CD4-positive, CD25-positive, alpha-beta regulatory T cell (primary cell): ENCODE results near the gene P3H2. TPM values are rescaled to one million over a fixed set of nuclear protein-coding genes. Genes with fewer than 3 reads are reported as not detected.
"Not testable (repeated sequence)": the region's sequence is repeated elsewhere in the genome, so short reads cannot be mapped to it uniquely, and the experiment has no call there.

Experiments
- ATAC-seq, 2 donors: fragments of 150-1000 bp; cut with Tn5 transposase; one replicate each; pipeline ENCODE4 v1.10.0; 2021; ENCODE audit warnings: low read depth in 2 of 2, moderate number of reproducible peaks in 2 of 2, moderate library complexity in 1 of 2
- DNase-seq, 3 donors: peaks; one replicate each; pipeline versions ENCODE4 v3.0.0 to v3.0.0-alpha.2; 2012 to 2022; ENCODE audit warnings: mixed read lengths in 1 of 3
- H3K27ac ChIP-seq: one replicate; pipeline ENCODE4 v1.7.0; 2013; ENCODE audit warnings: mild to moderate bottlenecking, low read length; ENCODE audit not compliant: insufficient read depth, poor library complexity, severe bottlenecking
- H3K27me3 ChIP-seq: one replicate; pipeline ENCODE4 v1.7.0; 2013; ENCODE audit warnings: low read length; ENCODE audit not compliant: control insufficient read depth, insufficient read depth
- H3K36me3 ChIP-seq: one replicate; pipeline ENCODE4 v1.7.0; 2013; ENCODE audit warnings: mild to moderate bottlenecking, low read length, moderate library complexity; ENCODE audit not compliant: control insufficient read depth, insufficient read depth
- H3K4me1 ChIP-seq: 2 replicates; pipeline ENCODE4 v1.7.0; 2013; ENCODE audit warnings: mild to moderate bottlenecking, low read length; ENCODE audit not compliant: insufficient read depth, control insufficient read depth, poor library complexity, severe bottlenecking
- H3K4me3 ChIP-seq: one replicate; pipeline ENCODE4 v1.7.0; 2013; ENCODE audit warnings: low read depth, mild to moderate bottlenecking, low read length, moderate library complexity
- H3K9me3 ChIP-seq, 2 experiments: 1 replicate in 1 of 2; 2 replicates in 1 of 2; pipeline ENCODE4 v1.7.0; 2013; ENCODE audit warnings: low read length in 2 of 2, mild to moderate bottlenecking in 1 of 2, moderate library complexity in 1 of 2; ENCODE audit not compliant: control insufficient read depth in 2 of 2
- H3K27ac Mint-ChIP-seq, 3 donors: one replicate each; pipeline ENCODE4 v1.8.0; 2020 to 2022; ENCODE audit warnings: mild to moderate bottlenecking in 3 of 3, mixed read lengths in 3 of 3, moderate library complexity in 2 of 3
- H3K27me3 Mint-ChIP-seq: one replicate; pipeline ENCODE4 v1.8.0; 2022; ENCODE audit warnings: mild to moderate bottlenecking, mixed read lengths
- H3K36me3 Mint-ChIP-seq: one replicate; pipeline ENCODE4 v1.8.0; 2020; ENCODE audit warnings: mixed read lengths
- H3K4me1 Mint-ChIP-seq, 4 donors: one replicate each; pipeline ENCODE4 v1.8.0; 2020 to 2022; ENCODE audit warnings: mixed read lengths in 4 of 4, mild to moderate bottlenecking in 1 of 4
- H3K4me3 Mint-ChIP-seq, 4 donors: one replicate each; pipeline ENCODE4 v1.8.0; 2020 to 2022; ENCODE audit warnings: mild to moderate bottlenecking in 4 of 4, mixed read lengths in 4 of 4, moderate library complexity in 3 of 4
- H3K9me3 Mint-ChIP-seq, 7 donors: one replicate each; pipeline ENCODE4 v1.8.0; 2020 to 2022; ENCODE audit warnings: mixed read lengths in 7 of 7, mild to moderate bottlenecking in 3 of 7, moderate library complexity in 2 of 7
- polyA plus RNA-seq, 4 donors: library from polyadenylated mRNA; unstranded; fragments of 300-500 nt; fragmentation: Illumina TruSeq; gene quantifications; one replicate each; pipeline ENCODE4 v1.2.3, GENCODE V29; 2021
- total RNA-seq: library from RNA; stranded (reverse); gene quantifications from one replicate; pipeline ENCODE4 v1.2.3, GENCODE V29; 2022

P3H2 gene
- total and polyA plus RNA-seq, 5 donors from 2014 or later = not detected

- Mint-ChIP-seq H3K9me3 (peaks cover 0 to 4% (median 0%) of the 10 kb centered on the region in 7 donors), H3K27ac (no peak overlapping the region), H3K27me3 (peaks cover 14% of the 10 kb centered on the region), H3K4me1 (no peaks in the 10 kb centered on the region), H3K4me3 (no peak overlapping the region), H3K36me3 (no peaks in the 10 kb centered on the region)
- Histone ChIP-seq H3K4me1 (no peaks in the 10 kb centered on the region), H3K4me3 (no peak overlapping the region), H3K27me3 (no peaks in the 10 kb centered on the region), H3K27ac (no peak overlapping the region), H3K36me3 (no peaks in the 10 kb centered on the region), H3K9me3 (no peaks in the 10 kb centered on the region)
- no peak for DNase-seq
- no peak for ATAC-seq
These were observed 39.3 kb upstream of the P3H2 start for GRCh38 chr3:190159902-190160435.

DNA sequence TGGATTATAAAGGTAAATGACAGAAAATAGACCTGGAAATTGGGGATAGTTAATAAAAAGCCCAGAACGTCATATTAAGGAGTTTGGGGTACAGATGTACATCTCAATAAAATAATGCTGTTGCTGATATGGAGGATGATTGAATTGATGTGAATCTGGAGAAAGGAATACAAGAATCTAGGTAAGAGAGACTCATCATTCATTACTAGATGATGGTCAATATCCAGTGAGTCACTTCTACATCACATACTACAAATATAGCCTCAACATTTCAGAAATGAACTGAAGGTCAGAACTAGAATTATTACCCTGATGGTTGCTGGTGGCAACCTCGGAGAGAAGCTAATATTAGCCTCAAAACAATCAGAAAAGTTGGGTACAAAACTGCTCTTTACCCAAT lies 37.6 kb upstream of the P3H2 start:
- Mint-ChIP-seq H3K4me3 (no peak overlapping the region), H3K27me3 (peaks cover 23% of the 10 kb centered on the region), H3K36me3 (no peaks in the 10 kb centered on the region), H3K9me3 (peaks cover 0 to 4% (median 0%) of the 10 kb centered on the region in 7 donors), H3K4me1 (no peaks in the 10 kb centered on the region), H3K27ac (no peak overlapping the region)
- Histone ChIP-seq H3K4me3 (no peak overlapping the region), H3K9me3 (no peaks in the 10 kb centered on the region), H3K27ac (no peak overlapping the region), H3K36me3 (no peaks in the 10 kb centered on the region), H3K4me1 (no peaks in the 10 kb centered on the region), H3K27me3 (no peaks in the 10 kb centered on the region)
- DNase-seq (no peak), ATAC-seq (no peak)

- Mint-ChIP-seq H3K27me3 (peaks cover 20% of the 10 kb centered on the region), H3K4me1 (no peaks in the 10 kb centered on the region), H3K4me3 (no peak overlapping the region), H3K9me3 (peaks cover 0 to 1% (median 0%) of the 10 kb centered on the region in 7 donors), H3K36me3 (no peaks in the 10 kb centered on the region), H3K27ac (no peak overlapping the region)
- H3K4me1 ChIP-seq = no peaks in the 10 kb centered on the region
- no peaks in the 10 kb centered on the region for H3K9me3 ChIP-seq
- DNase-seq (no peak), ATAC-seq (no peak)
- H3K4me3 ChIP-seq = no peak overlapping the region
- H3K27ac ChIP-seq = no peak overlapping the region
- no peaks in the 10 kb centered on the region for H3K27me3 ChIP-seq
- H3K36me3 ChIP-seq = no peaks in the 10 kb centered on the region
These were observed 35.1 kb upstream of the P3H2 start for GRCh38 chr3:190155752-190156151.

DNA sequence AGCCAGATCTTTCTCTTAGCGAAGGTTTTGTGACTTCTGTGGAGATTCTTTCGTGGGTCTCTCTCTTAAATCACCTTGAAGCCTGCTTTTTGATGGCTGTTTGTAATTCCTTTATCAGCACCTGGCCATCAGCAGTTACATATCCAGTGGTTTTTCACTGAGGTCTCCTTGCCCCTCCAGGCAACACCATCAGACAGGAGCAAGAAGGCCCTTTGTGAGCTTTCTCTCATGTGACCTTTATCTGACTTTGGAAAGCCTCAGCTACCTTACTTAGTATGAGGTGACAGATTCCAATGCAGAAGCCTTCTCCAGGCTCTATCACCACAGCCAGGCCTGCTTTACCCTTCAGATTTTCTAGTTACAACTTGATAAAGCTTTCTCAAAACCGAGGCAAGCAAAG lies 30.0 kb upstream of the P3H2 start:
- H3K4me3 ChIP-seq = no peak overlapping the region
- H3K9me3 Mint-ChIP-seq = peaks cover 0 to 4% (median 0%) of the 10 kb centered on the region in 7 donors
- no peaks in the 10 kb centered on the region for H3K36me3 ChIP-seq
- H3K36me3 Mint-ChIP-seq = no peaks in the 10 kb centered on the region
- no peak overlapping the region for H3K4me3 Mint-ChIP-seq
- H3K27me3 ChIP-seq = no peaks in the 10 kb centered on the region
- H3K27ac ChIP-seq = no peak overlapping the region
- no peak for ATAC-seq
- H3K27ac Mint-ChIP-seq = no peak overlapping the region
- H3K4me1 ChIP-seq = no peaks in the 10 kb centered on the region
- no peaks in the 10 kb centered on the region for H3K4me1 Mint-ChIP-seq
- H3K27me3 Mint-ChIP-seq = peaks cover 14% of the 10 kb centered on the region
- no peak for DNase-seq
- no peaks in the 10 kb centered on the region for H3K9me3 ChIP-seq

- DNase-seq, H3K27ac Mint-ChIP-seq, H3K27me3 ChIP-seq, H3K36me3 Mint-ChIP-seq, H3K4me3 ChIP-seq, ATAC-seq, H3K27ac ChIP-seq, H3K36me3 ChIP-seq, H3K4me1 Mint-ChIP-seq, H3K4me3 Mint-ChIP-seq, H3K9me3 Mint-ChIP-seq, H3K4me1 ChIP-seq, H3K9me3 ChIP-seq, H3K27me3 Mint-ChIP-seq: not testable (repeated sequence)
These were observed 29.3 kb upstream of the P3H2 start for GRCh38 chr3:190149830-190150619.

DNA sequence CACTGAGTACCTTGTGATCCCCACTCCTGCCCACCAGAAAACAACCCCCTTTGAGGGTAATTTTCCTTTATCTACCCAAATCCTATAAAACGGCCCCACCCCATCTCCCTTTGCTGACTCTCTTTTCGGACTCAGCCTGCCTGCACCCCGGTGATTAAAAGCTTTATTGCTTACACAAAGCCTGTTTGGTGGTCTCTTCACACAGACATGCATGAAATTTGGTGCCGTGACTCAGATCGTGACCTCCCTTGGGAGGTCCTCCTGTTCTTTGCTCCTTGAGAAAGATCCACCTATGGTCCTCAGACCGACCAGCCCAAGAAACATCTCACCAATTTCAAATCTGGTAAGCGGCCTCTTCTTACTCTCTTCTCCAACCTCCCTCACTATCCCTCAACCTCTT lies 24.1 kb upstream of the P3H2 start:
- H3K9me3 Mint-ChIP-seq, ATAC-seq: not testable (repeated sequence)

DNA sequence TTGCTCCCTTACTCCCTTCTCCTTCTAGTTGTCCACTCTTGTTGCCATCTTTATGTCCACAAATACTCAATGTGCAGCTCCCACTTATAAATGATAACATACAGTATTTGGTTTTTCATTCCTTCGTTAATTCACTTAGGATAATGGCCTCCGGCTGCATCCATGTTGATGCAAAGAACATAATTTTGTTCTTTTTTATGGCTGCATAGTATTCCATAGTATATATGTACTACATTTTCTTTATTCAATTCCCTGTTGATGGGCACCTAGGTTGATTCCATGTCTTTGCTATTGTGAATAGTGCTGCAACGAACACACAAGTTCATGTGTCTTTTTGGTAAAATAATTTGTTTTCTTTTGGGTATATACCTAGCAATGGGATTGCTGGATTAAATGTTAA lies 21.3 kb upstream of the P3H2 start:
- Mint-ChIP-seq H3K27ac (no peak overlapping the region), H3K36me3 (no peaks in the 10 kb centered on the region), H3K9me3 (peaks cover 0 to 2% (median under 1%) of the 10 kb centered on the region in 7 donors), H3K4me1 (no peaks in the 10 kb centered on the region), H3K4me3 (no peak overlapping the region), H3K27me3 (peaks cover 4% of the 10 kb centered on the region)
- H3K27ac ChIP-seq = no peak overlapping the region
- H3K27me3 ChIP-seq = no peaks in the 10 kb centered on the region
- ATAC-seq = no peak
- no peak overlapping the region for H3K4me3 ChIP-seq
- no peak for DNase-seq
- no peaks in the 10 kb centered on the region for H3K4me1 ChIP-seq
- H3K9me3 ChIP-seq = no peaks in the 10 kb centered on the region
- H3K36me3 ChIP-seq = no peaks in the 10 kb centered on the region

More for the DNA sequence above, 24.1 kb upstream of the P3H2 start:
- H3K27me3 Mint-ChIP-seq, H3K27ac ChIP-seq, H3K27ac Mint-ChIP-seq, H3K4me3 ChIP-seq, H3K4me1 Mint-ChIP-seq, H3K36me3 ChIP-seq, DNase-seq, H3K27me3 ChIP-seq, H3K4me1 ChIP-seq, H3K4me3 Mint-ChIP-seq, H3K9me3 ChIP-seq, H3K36me3 Mint-ChIP-seq: not testable (repeated sequence)

GRCh38 chr3:190139365-190139764 lies 18.7 kb upstream of the P3H2 start:
- Histone ChIP-seq H3K27me3 (no peaks in the 10 kb centered on the region), H3K4me1 (no peaks in the 10 kb centered on the region), H3K36me3 (no peaks in the 10 kb centered on the region), H3K9me3 (no peaks in the 10 kb centered on the region), H3K27ac (no peak overlapping the region), H3K4me3 (no peak overlapping the region)
- DNase-seq (no peak), ATAC-seq (no peak)
- Mint-ChIP-seq H3K27me3 (peaks cover 10% of the 10 kb centered on the region), H3K36me3 (no peaks in the 10 kb centered on the region), H3K9me3 (peaks cover 0 to 8% (median 2%) of the 10 kb centered on the region in 7 donors), H3K27ac (no peak overlapping the region), H3K4me1 (no peaks in the 10 kb centered on the region), H3K4me3 (no peak overlapping the region)
